ENCODE measurements around the gene FAT1. TPM values are rescaled to one million over a fixed set of nuclear protein-coding genes. Genes with fewer than 3 reads are reported as not detected.

The FAT1 gene
- total RNA-seq, 6 experiments from 2014 or later, result 32.9 to 173 (median 69.7) TPM

- H3K4me3 ChIP-seq, result no peak overlapping the region
- peaks cover 0 to 18% (median 3%) of the 10 kb centered on the region in 4 donors for H3K36me3 ChIP-seq
- no peaks in the 10 kb centered on the region for H3K27me3 ChIP-seq
- ATAC-seq (no peak), DNase-seq (no peak)
- TF ChIP-seq, protein P1, sequence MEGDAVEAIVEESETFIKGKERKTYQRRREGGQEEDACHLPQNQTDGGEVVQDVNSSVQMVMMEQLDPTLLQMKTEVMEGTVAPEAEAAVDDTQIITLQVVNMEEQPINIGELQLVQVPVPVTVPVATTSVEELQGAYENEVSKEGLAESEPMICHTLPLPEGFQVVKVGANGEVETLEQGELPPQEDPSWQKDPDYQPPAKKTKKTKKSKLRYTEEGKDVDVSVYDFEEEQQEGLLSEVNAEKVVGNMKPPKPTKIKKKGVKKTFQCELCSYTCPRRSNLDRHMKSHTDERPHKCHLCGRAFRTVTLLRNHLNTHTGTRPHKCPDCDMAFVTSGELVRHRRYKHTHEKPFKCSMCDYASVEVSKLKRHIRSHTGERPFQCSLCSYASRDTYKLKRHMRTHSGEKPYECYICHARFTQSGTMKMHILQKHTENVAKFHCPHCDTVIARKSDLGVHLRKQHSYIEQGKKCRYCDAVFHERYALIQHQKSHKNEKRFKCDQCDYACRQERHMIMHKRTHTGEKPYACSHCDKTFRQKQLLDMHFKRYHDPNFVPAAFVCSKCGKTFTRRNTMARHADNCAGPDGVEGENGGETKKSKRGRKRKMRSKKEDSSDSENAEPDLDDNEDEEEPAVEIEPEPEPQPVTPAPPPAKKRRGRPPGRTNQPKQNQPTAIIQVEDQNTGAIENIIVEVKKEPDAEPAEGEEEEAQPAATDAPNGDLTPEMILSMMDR (IDR thresholded peaks at IDR 0.05), result no peak
- TF ChIP-seq POLR2A (IDR thresholded peaks at IDR 0.05), result no peak
- intact Hi-C loops (cut with DNase I), result no loop called here
- H3K27ac ChIP-seq, result no peak overlapping the region
- H3K4me1 ChIP-seq, result no peaks in the 10 kb centered on the region
- WGBS (ENCODE audit: insufficient coverage, low coverage, low lambda C conversion rate, missing lambda C conversion rate), result 78% methylated on average over 5 of the region's 5 CpGs
- H3K9me3 ChIP-seq, result no peaks in the 10 kb centered on the region
Observed at GRCh38 chr4:186623546-186623945, 100.1 kb downstream of the FAT1 start.

DNA sequence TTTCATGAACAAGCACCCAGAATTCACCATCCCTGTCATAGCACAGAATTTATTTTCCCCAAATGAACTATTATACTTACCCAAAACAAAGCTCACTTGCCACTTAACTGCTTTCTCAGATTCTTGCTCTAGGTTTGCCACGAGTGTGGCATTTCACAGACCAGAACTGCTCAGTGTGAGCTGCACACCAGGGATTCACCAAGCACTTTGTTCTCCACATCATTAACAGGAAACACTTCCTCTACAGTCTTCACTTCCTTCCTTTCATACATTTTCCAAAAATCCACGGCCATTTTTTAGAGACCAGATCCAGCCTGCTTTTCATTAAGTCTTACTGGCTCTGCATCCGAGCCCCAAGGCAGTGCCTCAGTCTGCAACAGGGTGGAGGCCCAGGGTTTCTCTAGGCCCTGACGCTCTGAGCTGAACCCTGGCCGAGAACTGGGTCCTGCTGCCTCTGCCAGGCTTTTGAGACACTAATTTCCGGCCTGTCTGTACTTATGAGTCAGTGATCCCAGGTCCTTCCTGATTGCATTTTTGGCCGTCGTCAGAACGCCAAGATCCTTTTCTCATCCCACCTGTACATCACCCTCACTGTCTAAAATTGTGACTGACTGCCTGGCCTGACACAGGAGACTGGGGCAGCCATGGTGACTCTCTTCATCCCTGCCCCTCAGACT lies 100.7 kb downstream of the FAT1 start:
- H3K27ac ChIP-seq, result no peak overlapping the region
- no peak for ATAC-seq
- 87% methylated on average over 8 of the region's 9 CpGs for WGBS (ENCODE audit: insufficient coverage, low coverage, low lambda C conversion rate, missing lambda C conversion rate)
- intact Hi-C loops (cut with DNase I), result no loop called here
- no peak for DNase-seq
- H3K27me3 ChIP-seq, result no peaks in the 10 kb centered on the region
- no peak overlapping the region for H3K4me3 ChIP-seq
- TF ChIP-seq, protein P1 (IDR thresholded peaks at IDR 0.05), result no peak
- no peak for TF ChIP-seq POLR2A (IDR thresholded peaks at IDR 0.05)
- peaks cover 0 to 14% (median 1%) of the 10 kb centered on the region in 4 donors for H3K36me3 ChIP-seq
- H3K9me3 ChIP-seq, result no peaks in the 10 kb centered on the region
- no peaks in the 10 kb centered on the region for H3K4me1 ChIP-seq

DNA sequence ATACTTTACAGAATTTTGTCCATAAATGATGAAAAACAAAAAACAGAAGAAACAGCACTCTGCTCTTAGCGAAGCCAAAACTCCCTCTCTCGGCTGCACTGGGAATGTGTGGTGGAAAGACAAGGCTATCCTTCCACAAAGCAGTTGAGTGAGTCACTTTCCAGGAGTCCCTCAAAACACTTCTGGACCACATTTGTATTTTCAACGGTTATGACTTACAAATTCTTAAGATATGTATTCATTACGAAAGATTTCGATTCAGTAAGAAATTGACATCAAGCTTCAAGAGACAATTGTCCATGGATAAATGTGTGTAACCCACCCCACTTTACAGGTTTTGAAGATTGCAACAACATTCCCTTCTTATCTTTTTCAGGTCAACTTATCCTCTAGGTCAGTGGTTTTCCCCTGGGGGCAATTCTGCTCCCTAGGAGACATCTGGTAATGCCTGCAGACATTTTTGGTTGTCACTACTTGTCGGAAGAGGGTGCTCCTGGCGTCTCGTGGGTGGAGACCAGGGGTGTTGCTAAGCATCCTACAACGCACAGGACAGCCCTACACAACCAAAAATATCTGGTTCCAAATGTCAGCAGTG lies 101.6 kb downstream of the FAT1 start:
- intact Hi-C loops (cut with DNase I), result no loop called here
- no peaks in the 10 kb centered on the region for H3K4me1 ChIP-seq
- 82% methylated on average over 9 of the region's 9 CpGs for whole genome bisulfite sequencing (ENCODE audit: insufficient coverage, low coverage, low lambda C conversion rate, missing lambda C conversion rate)
- H3K4me3 ChIP-seq, result no peak overlapping the region
- no peak for TF ChIP-seq POLR2A (IDR thresholded peaks at IDR 0.05)
- TF ChIP-seq, protein P1 (IDR thresholded peaks at IDR 0.05), result no peak
- H3K36me3 ChIP-seq, result peaks cover 0 to 12% (median 1%) of the 10 kb centered on the region in 4 donors
- no peaks in the 10 kb centered on the region for H3K27me3 ChIP-seq
- no peaks in the 10 kb centered on the region for H3K9me3 ChIP-seq
- DNase-seq (no peak), ATAC-seq (no peak)
- no peak overlapping the region for H3K27ac ChIP-seq

DNA sequence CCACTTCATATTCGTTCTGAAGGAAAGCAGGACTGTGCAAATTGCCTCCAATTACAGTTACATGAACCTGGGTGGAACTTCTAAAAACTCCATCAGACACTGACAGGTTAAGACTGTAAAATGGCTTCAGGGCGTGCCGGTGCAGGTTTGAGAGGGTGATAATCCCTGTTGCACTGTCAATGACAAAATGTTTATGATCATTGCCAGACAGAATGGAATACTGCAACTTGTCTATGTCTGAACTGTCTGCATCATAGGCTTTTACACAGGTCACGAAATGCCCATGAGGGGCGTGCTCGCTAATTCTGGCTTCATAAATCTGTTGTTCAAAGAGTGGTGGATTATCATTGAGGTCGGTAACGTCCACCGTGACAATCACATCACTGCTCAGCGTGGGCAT lies 104.6 kb downstream of the FAT1 start:
- Histone ChIP-seq H3K9me3 (no peaks in the 10 kb centered on the region), H3K27ac (no peak overlapping the region), H3K4me3 (no peak overlapping the region), H3K4me1 (no peaks in the 10 kb centered on the region), H3K36me3 (peaks cover 0 to 16% (median 1%) of the 10 kb centered on the region in 4 donors), H3K27me3 (no peaks in the 10 kb centered on the region)
- no peak for DNase-seq
- WGBS (ENCODE audit: insufficient coverage, low coverage, low lambda C conversion rate, missing lambda C conversion rate), result 94% methylated on average over 10 of the region's 10 CpGs
- intact Hi-C loops (cut with DNase I), result no loop called here
- TF ChIP-seq, protein P1 (IDR thresholded peaks at IDR 0.05), result no peak
- no peak for TF ChIP-seq POLR2A (IDR thresholded peaks at IDR 0.05)
- ATAC-seq, result no peak

Data from right lobe of liver (tissue), 6 donors.